Calu3 (cell line): ENCODE data around the gene TAOK1. TPM values are rescaled to one million over a fixed set of nuclear protein-coding genes. Genes with fewer than 3 reads are reported as not detected.
"Not testable (repeated sequence)": the region's sequence is repeated elsewhere in the genome, so short reads cannot be mapped to it uniquely, and the experiment has no call there.

Experiments used
- BruUV-seq: library from RNA; stranded (reverse); fragments of 400-500 nt; replicated peaks from 2 replicates; lab custom pipeline; 2021; lab: Mats Ljungman, UMichigan
- CTCF ChIA-PET: fragments of 300-600 bp; sonication (Branson Sonifier 250); formaldehyde crosslinking; loops from one replicate; lab custom pipeline; 2022; ENCODE audit warnings: antibody characterized with exemption; lab: Charles Lee
- DNase-seq: peaks from one replicate; pipeline ENCODE4 v3.0.0; 2022
- H3K27ac Mint-ChIP-seq: one replicate; pipeline ENCODE4 v1.8.0; 2022; ENCODE audit warnings: mixed read lengths; ENCODE audit not compliant: unreplicated experiment
- H3K27me3 Mint-ChIP-seq: one replicate; pipeline ENCODE4 v1.8.0; 2022; ENCODE audit warnings: mixed read lengths; ENCODE audit not compliant: unreplicated experiment
- H3K36me3 Mint-ChIP-seq: one replicate; pipeline ENCODE4 v1.8.0; 2022; ENCODE audit warnings: mild to moderate bottlenecking, moderate library complexity, mixed read lengths; ENCODE audit not compliant: insufficient read depth, unreplicated experiment
- H3K4me1 Mint-ChIP-seq: one replicate; pipeline ENCODE4 v1.8.0; 2022; ENCODE audit warnings: mild to moderate bottlenecking, low read depth, mixed read lengths; ENCODE audit not compliant: unreplicated experiment
- H3K4me3 Mint-ChIP-seq: one replicate; pipeline ENCODE4 v1.8.0; 2022; ENCODE audit warnings: mild to moderate bottlenecking, low read depth, moderate library complexity, mixed read lengths; ENCODE audit not compliant: unreplicated experiment
- H3K9me3 Mint-ChIP-seq: one replicate; pipeline ENCODE4 v1.8.0; 2022; ENCODE audit warnings: low read depth, mixed read lengths; ENCODE audit not compliant: unreplicated experiment
- CTCF ChIP-seq: fragments of 200-600 bp; IDR thresholded peaks from one replicate; pipeline ENCODE4 v1.8.0; 2022; ENCODE audit warnings: antibody characterized with exemption; ENCODE audit not compliant: unreplicated experiment
- intact Hi-C: fragments of 100-400 bp; cut with micrococcal nuclease; formaldehyde crosslinking; loops from one replicate; pipeline ENCODE4 v1.10.0; 2022; ENCODE audit not compliant: unreplicated experiment
- total RNA-seq: library from RNA; stranded (reverse); gene quantifications from 2 replicates; pipeline ENCODE4 v1.2.3, GENCODE V29; 2022

The TAOK1 gene
- total RNA-seq, 1 experiment from 2014 or later, result 78.1 TPM

GRCh38 chr17:29557085-29557738, 167.0 kb downstream of the TAOK1 start:
- H3K4me3 Mint-ChIP-seq, result no peak overlapping the region
- no TSS peak for BruUV-seq
- intact Hi-C loops, result no loop called here
- peaks cover 19% of the 10 kb centered on the region for H3K4me1 Mint-ChIP-seq
- CTCF ChIA-PET, result interaction anchor here (1.7 kb wide), 1 partner anchor 10 kb away, joined by 5 read pairs; the partner anchor contains the start of gene ABHD15
- H3K27ac Mint-ChIP-seq, result no peak overlapping the region
- H3K36me3 Mint-ChIP-seq, result peaks cover 14% of the 10 kb centered on the region
- H3K27me3 Mint-ChIP-seq, result no peaks in the 10 kb centered on the region
- no peaks in the 10 kb centered on the region for H3K9me3 Mint-ChIP-seq
- TF ChIP-seq CTCF, result no peak
- no peak for DNase-seq

GRCh38 chr17:29557739-29558116, 167.6 kb downstream of the TAOK1 start:
- Mint-ChIP-seq H3K4me3 (no peak overlapping the region), H3K4me1 (peaks cover 19% of the 10 kb centered on the region), H3K27me3 (no peaks in the 10 kb centered on the region), H3K27ac (no peak overlapping the region), H3K9me3 (no peaks in the 10 kb centered on the region), H3K36me3 (peaks cover 19% of the 10 kb centered on the region)
- no TSS peak for BruUV-seq
- no peak for DNase-seq
- intact Hi-C loops, result no loop called here
- no peak for TF ChIP-seq CTCF
- CTCF ChIA-PET, result no interaction called here

GRCh38 chr17:29558139-29558538, 168.0 kb downstream of the TAOK1 start:
- CTCF ChIA-PET, BruUV-seq, H3K27me3 Mint-ChIP-seq, DNase-seq, H3K9me3 Mint-ChIP-seq, H3K4me3 Mint-ChIP-seq, intact Hi-C loops, H3K27ac Mint-ChIP-seq: not testable (repeated sequence)
- H3K36me3 Mint-ChIP-seq, result peaks cover 23% of the 10 kb centered on the region
- H3K4me1 Mint-ChIP-seq, result peaks cover 19% of the 10 kb centered on the region

GRCh38 chr17:29559640-29560039, 169.5 kb downstream of the TAOK1 start:
- no peak for DNase-seq
- Mint-ChIP-seq H3K36me3 (peaks cover 23% of the 10 kb centered on the region), H3K9me3 (no peaks in the 10 kb centered on the region), H3K27ac (no peak overlapping the region), H3K4me3 (no peak overlapping the region), H3K4me1 (peaks cover 19% of the 10 kb centered on the region), H3K27me3 (no peaks in the 10 kb centered on the region)
- intact Hi-C loops, result no loop called here
- CTCF ChIA-PET, result interaction anchor here (1.0 kb wide), 1 partner anchor 58 kb away, joined by 5 read pairs; no protein-coding TSS in a partner anchor
- no TSS peak for BruUV-seq
- TF ChIP-seq CTCF, result no peak

- BruUV-seq, result no TSS peak
- no peak for DNase-seq
- Mint-ChIP-seq H3K9me3 (no peaks in the 10 kb centered on the region), H3K4me3 (no peak overlapping the region), H3K27me3 (no peaks in the 10 kb centered on the region), H3K4me1 (peaks cover 19% of the 10 kb centered on the region), H3K36me3 (peaks cover 23% of the 10 kb centered on the region), H3K27ac (no peak overlapping the region)
- intact Hi-C loops, result no loop called here
- TF ChIP-seq CTCF, result no peak
- CTCF ChIA-PET, result interaction anchor here (1.0 kb wide), 1 partner anchor 57 kb away, joined by 5 read pairs; no protein-coding TSS in a partner anchor
Observed at GRCh38 chr17:29560316-29560715, 170.2 kb downstream of the TAOK1 start.
